Hepatocyte (in vitro differentiated cells): Measurements from ENCODE around the gene MLLT1. TPM values are rescaled to one million over a fixed set of nuclear protein-coding genes. Genes with fewer than 3 reads are reported as not detected.

Source experiments
- DNase-seq: peaks from one replicate; pipeline ENCODE4 v3.0.0-alpha.2; 2016; ENCODE audit warnings: low spot score
- H2AFZ ChIP-seq: fragments of 200-600 bp; sonication (generic); 2 replicates; pipeline ENCODE4 v1.6.0; 2016; ENCODE audit warnings: antibody characterized with exemption, mild to moderate bottlenecking
- H3K27ac ChIP-seq: fragments of 200-600 bp; sonication (generic); 2 replicates; pipeline ENCODE4 v1.5.1; 2016; ENCODE audit warnings: mild to moderate bottlenecking
- H3K27me3 ChIP-seq: fragments of 200-600 bp; sonication (generic); 2 replicates; pipeline ENCODE4 v1.6.1; 2016
- H3K36me3 ChIP-seq: fragments of 200-600 bp; sonication (generic); replicated peaks from 2 replicates; pipeline ENCODE4 v1.5.1; 2016; ENCODE audit warnings: low read depth; ENCODE audit not compliant: insufficient read depth
- H3K4me1 ChIP-seq: fragments of 200-600 bp; sonication (generic); 2 replicates; pipeline ENCODE4 v1.5.1; 2016; ENCODE audit warnings: mild to moderate bottlenecking, moderate library complexity; ENCODE audit not compliant: insufficient read depth
- H3K4me2 ChIP-seq: fragments of 200-600 bp; sonication (generic); 2 replicates; pipeline ENCODE4 v1.6.0; 2016
- H3K4me3 ChIP-seq: fragments of 200-600 bp; sonication (generic); 2 replicates; pipeline ENCODE4 v1.5.1; 2016; ENCODE audit warnings: mild to moderate bottlenecking
- H3K79me2 ChIP-seq: fragments of 200-600 bp; sonication (generic); 2 replicates; pipeline ENCODE4 v1.6.0; 2017; ENCODE audit warnings: mild to moderate bottlenecking
- H3K9me2 ChIP-seq: fragments of 200-600 bp; sonication (generic); replicated peaks from 2 replicates; pipeline ENCODE4 v1.6.0; 2017; ENCODE audit warnings: mild to moderate bottlenecking; ENCODE audit not compliant: insufficient read depth
- H3K9me3 ChIP-seq: fragments of 200-600 bp; sonication (generic); 2 replicates; pipeline ENCODE4 v1.5.1; 2016; ENCODE audit warnings: low read depth, mild to moderate bottlenecking
- H4K20me1 ChIP-seq: fragments of 200-600 bp; sonication (generic); 2 replicates; pipeline ENCODE4 v1.6.0; 2016; ENCODE audit warnings: mild to moderate bottlenecking; ENCODE audit not compliant: insufficient read depth, poor library complexity, severe bottlenecking
- EZH2 ChIP-seq: fragments of 200-600 bp; sonication (generic); IDR thresholded peaks from 2 replicates; pipeline ENCODE4 v1.6.1; 2016; ENCODE audit warnings: antibody characterized with exemption, mild to moderate bottlenecking, borderline replicate concordance
- EZH2phosphoT487 ChIP-seq: fragments of 200-600 bp; sonication (generic); IDR thresholded peaks from one replicate; pipeline ENCODE4 v1.6.1; 2018; ENCODE audit warnings: antibody characterized with exemption, mild to moderate bottlenecking, low read depth, moderate library complexity; ENCODE audit not compliant: unreplicated experiment, severe bottlenecking
- WGBS: methylation state at CpG from one replicate; pipeline ENCODE4 v1.1.6; 2016; ENCODE audit warnings: low lambda C conversion rate; ENCODE audit errors: missing lambda C conversion rate; 5-methylcytosine and 5-hydroxymethylcytosine counted together
- polyA plus RNA-seq: library from polyadenylated mRNA; unstranded; fragments of >200 nt; fragmentation: Nextera tagmentation; extraction: Ambion mirVana; gene quantifications from 2 replicates; pipeline ENCODE4 v1.2.1, GENCODE V29; 2016
- total RNA-seq: library from RNA; depleted of rRNA; stranded (reverse); fragments of >200 nt; gene quantifications from 2 replicates; pipeline ENCODE4 v1.2.3, GENCODE V29; 2014
- TF ChIP-seq, protein P1 (sequence below): fragments of 200-600 bp; sonication (generic); IDR thresholded peaks from 2 replicates; pipeline ENCODE4 v1.5.1; 2016; ENCODE audit warnings: antibody characterized with exemption, mild to moderate bottlenecking; ENCODE audit not compliant: poor library complexity

Gene MLLT1
- total and polyA plus RNA-seq, 2 experiments from 2014 or later = 17.2 to 23.3 TPM

DNA sequence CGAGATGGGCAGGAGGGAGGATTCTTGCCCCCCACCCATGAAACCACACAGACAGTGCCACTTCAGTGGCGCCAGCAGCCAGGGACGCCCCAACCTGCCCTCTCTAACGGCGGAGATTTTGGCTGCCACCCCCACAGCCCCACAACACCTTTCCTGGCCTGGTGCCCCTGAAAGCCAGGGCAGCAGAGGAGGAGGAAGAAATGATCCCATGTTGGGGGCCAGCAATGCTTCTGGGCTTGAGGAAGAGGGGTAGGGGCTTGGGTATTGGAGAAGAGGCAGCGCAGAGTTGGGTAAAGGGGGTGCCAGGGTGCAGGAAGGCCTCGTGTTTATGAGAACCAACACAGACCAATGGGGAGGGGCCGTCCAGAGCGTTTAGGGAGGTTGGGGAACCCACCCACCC lies 1.7 kb downstream of the MLLT1 start:
- peaks cover 48% of the 10 kb centered on the region for H4K20me1 ChIP-seq
- no peaks in the 10 kb centered on the region for H3K36me3 ChIP-seq
- peak overlapping the region; percentile 98 for H3K4me2 ChIP-seq
- H3K9me2 ChIP-seq = no peaks in the 10 kb centered on the region
- TF ChIP-seq EZH2 (no peak), EZH2phosphoT487 (no peak)
- TF ChIP-seq, protein P1, sequence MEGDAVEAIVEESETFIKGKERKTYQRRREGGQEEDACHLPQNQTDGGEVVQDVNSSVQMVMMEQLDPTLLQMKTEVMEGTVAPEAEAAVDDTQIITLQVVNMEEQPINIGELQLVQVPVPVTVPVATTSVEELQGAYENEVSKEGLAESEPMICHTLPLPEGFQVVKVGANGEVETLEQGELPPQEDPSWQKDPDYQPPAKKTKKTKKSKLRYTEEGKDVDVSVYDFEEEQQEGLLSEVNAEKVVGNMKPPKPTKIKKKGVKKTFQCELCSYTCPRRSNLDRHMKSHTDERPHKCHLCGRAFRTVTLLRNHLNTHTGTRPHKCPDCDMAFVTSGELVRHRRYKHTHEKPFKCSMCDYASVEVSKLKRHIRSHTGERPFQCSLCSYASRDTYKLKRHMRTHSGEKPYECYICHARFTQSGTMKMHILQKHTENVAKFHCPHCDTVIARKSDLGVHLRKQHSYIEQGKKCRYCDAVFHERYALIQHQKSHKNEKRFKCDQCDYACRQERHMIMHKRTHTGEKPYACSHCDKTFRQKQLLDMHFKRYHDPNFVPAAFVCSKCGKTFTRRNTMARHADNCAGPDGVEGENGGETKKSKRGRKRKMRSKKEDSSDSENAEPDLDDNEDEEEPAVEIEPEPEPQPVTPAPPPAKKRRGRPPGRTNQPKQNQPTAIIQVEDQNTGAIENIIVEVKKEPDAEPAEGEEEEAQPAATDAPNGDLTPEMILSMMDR = no peak
- H3K4me3 ChIP-seq = no peak overlapping the region
- peaks cover 64% of the 10 kb centered on the region for H3K79me2 ChIP-seq
- no peak for DNase-seq
- H2AFZ ChIP-seq = no peak overlapping the region
- 91% methylated on average over 9 of the region's 9 CpGs for WGBS
- no peaks in the 10 kb centered on the region for H3K9me3 ChIP-seq
- H3K27me3 ChIP-seq = no peaks in the 10 kb centered on the region
- H3K27ac ChIP-seq = no peak overlapping the region
- H3K4me1 ChIP-seq = peaks cover 57% of the 10 kb centered on the region

DNA sequence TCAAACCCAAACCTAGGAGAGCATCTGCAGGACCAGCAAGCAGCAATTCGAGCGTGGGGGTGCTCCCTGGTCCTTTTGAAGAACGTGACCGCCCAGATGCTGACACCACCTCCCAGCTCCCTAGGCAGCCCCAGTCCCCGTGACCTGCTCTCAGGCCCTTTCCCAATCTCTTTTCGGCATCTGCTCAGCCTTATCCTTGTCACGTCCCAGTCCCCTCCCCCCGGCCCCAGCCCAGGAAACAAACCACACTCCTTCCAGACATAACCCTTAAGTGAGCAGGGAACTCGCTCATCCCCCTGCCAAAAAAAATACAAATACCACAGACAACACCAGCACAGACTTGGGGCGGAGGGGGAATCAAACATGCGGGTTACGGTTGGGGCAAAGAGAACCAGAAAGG lies 3.3 kb downstream of the MLLT1 start:
- Histone ChIP-seq H3K4me2 (peak overlapping the region; percentile 98), H3K36me3 (no peaks in the 10 kb centered on the region), H3K9me3 (no peaks in the 10 kb centered on the region), H3K27me3 (no peaks in the 10 kb centered on the region), H3K4me3 (no peak overlapping the region), H4K20me1 (peaks cover 55% of the 10 kb centered on the region), H2AFZ (no peak overlapping the region), H3K4me1 (peaks cover 73% of the 10 kb centered on the region), H3K79me2 (peaks cover 80% of the 10 kb centered on the region), H3K9me2 (no peaks in the 10 kb centered on the region), H3K27ac (peak overlapping the region; percentile 94)
- TF ChIP-seq, protein P1 = no peak
- TF ChIP-seq EZH2phosphoT487 = no peak
- DNase-seq = peak; percentile 43
- WGBS = 66% methylated on average over 12 of the region's 12 CpGs

DNA sequence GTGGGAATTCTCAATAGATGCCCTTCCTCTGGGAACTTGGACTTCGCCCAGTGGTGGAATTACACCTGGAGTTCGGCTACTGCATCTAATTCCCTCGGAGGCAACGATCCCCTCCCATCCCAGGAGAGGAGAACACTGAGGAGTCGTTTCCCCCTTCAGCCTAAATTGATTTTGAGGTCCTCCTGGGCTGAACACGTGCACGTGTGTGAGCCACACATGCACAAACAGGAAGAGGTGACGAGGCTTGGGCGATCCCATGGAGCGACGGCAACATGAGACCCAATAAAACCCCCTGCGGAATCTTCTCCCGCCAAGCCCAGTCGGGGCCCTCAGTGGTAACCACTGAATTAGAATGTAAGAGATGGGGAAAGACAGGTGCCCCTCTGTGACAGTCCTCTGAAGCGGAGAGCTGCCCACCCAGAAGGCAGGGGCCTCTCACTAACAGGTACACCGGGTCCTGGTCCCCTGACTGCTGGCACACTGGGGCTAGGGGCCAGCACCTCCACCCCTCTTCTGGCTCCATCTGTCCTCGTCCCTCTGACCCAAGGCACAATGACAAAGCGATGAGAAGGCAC lies 4.5 kb downstream of the MLLT1 start:
- peak overlapping the region; percentile 94 for H3K27ac ChIP-seq
- no peak for DNase-seq
- H3K36me3 ChIP-seq = no peaks in the 10 kb centered on the region
- H2AFZ ChIP-seq = no peak overlapping the region
- peaks cover 65% of the 10 kb centered on the region for H4K20me1 ChIP-seq
- 74% methylated on average over 18 of the region's 18 CpGs for WGBS
- H3K4me2 ChIP-seq = peak overlapping the region; percentile 98
- TF ChIP-seq EZH2 = no peak
- TF ChIP-seq, protein P1 = no peak
- TF ChIP-seq EZH2phosphoT487 = no peak
- no peaks in the 10 kb centered on the region for H3K27me3 ChIP-seq
- H3K79me2 ChIP-seq = peaks cover 92% of the 10 kb centered on the region
- H3K9me3 ChIP-seq = no peaks in the 10 kb centered on the region
- peaks cover 84% of the 10 kb centered on the region for H3K4me1 ChIP-seq
- H3K9me2 ChIP-seq = no peaks in the 10 kb centered on the region
- H3K4me3 ChIP-seq = no peak overlapping the region
